ENCODE data around the gene RAB9B.
A peak's percentile ranks its signal among the peaks of the same experiment; 100 is the strongest.

Gene RAB9B

DNA sequence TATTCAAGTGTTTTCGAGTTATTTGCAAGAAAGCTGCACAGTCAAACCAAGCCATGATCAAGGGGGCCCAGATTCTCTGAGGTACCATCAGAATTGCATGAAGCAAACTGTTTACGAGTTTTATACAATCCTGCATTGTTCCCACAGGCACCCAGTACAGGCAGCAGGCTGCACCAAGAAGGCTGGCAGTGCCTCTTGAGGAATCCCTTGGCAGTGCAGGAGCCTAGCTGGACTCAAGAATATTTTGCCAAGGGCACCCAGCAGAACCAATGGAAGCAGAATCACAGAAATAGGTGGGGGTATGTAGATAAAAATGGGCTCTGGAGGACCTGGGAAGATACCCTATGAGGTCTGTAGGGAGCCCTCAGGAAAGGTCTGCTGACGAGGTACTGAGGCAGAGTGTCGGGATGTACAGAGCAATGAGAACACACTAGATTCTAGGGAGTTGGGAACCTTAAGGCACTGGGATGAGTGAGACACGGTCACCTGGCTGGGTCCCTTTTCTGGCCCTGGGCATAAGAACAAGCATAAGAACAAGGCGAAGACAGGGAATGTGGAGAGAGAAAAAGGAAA lies 57.9 kb downstream of the RAB9B start:
- peak; percentile 8 for DNase-seq
- no peak overlapping the region for H3K4me3 ChIP-seq (ENCODE audit: low read depth, low read length)
- H3K27me3 ChIP-seq (ENCODE audit: insufficient read depth, low read depth, severe bottlenecking): peaks cover 69% of the 10 kb centered on the region
- TF ChIP-seq, protein P1, sequence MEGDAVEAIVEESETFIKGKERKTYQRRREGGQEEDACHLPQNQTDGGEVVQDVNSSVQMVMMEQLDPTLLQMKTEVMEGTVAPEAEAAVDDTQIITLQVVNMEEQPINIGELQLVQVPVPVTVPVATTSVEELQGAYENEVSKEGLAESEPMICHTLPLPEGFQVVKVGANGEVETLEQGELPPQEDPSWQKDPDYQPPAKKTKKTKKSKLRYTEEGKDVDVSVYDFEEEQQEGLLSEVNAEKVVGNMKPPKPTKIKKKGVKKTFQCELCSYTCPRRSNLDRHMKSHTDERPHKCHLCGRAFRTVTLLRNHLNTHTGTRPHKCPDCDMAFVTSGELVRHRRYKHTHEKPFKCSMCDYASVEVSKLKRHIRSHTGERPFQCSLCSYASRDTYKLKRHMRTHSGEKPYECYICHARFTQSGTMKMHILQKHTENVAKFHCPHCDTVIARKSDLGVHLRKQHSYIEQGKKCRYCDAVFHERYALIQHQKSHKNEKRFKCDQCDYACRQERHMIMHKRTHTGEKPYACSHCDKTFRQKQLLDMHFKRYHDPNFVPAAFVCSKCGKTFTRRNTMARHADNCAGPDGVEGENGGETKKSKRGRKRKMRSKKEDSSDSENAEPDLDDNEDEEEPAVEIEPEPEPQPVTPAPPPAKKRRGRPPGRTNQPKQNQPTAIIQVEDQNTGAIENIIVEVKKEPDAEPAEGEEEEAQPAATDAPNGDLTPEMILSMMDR (IDR thresholded peaks at IDR 0.05; ENCODE audit: low read depth, low read length): peak; percentile 17; the same call in 1 of the 2 replicates
- no peaks in the 10 kb centered on the region for H3K36me3 ChIP-seq
- no peak overlapping the region for H3K27ac ChIP-seq
- no peaks in the 10 kb centered on the region for H3K9me3 ChIP-seq (ENCODE audit: severe bottlenecking)

DNA sequence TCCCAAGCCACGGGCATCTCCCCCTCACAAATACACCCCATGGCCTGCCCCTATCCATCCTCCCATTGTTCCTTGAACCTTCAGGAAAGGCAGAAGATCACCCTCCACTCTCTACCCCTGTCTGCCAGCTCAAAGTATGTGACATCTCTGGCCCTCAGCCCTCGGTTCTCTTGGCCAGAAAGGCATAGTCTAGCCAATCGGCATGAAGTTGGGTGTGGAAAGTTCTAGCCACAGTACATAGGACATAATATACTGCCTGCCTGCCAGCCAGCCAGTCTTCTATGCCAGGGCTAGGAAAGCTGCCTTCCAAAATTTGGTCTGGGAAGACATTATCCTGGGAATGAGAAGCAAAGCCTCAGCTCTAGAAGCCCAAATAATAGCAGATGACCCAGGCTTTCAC lies 58.6 kb downstream of the RAB9B start:
- Histone ChIP-seq H3K4me3 (ENCODE audit: low read depth, low read length) (no peak overlapping the region), H3K27me3 (ENCODE audit: insufficient read depth, low read depth, severe bottlenecking) (peaks cover 64% of the 10 kb centered on the region), H3K27ac (no peak overlapping the region), H3K9me3 (ENCODE audit: severe bottlenecking) (no peaks in the 10 kb centered on the region), H3K36me3 (no peaks in the 10 kb centered on the region)
- TF ChIP-seq, protein P1 (IDR thresholded peaks at IDR 0.05; ENCODE audit: low read depth, low read length): no peak
- no peak for DNase-seq
